ENCODE data around the gene STARD5. TPM values are rescaled to one million over a fixed set of nuclear protein-coding genes. Genes with fewer than 3 reads are reported as not detected.

Gene STARD5
- total RNA-seq, 1 experiment from 2014 or later = 0.41 TPM

- Histone ChIP-seq H3K4me2 (no peak overlapping the region), H2AFZ (no peak overlapping the region), H3K27ac (no peak overlapping the region), H3K27me3 (ENCODE audit: insufficient read depth, low read depth) (peaks cover 56% of the 10 kb centered on the region), H3K9me2 (ENCODE audit: insufficient read depth) (no peaks in the 10 kb centered on the region), H3K4me1 (replicated peaks; ENCODE audit: insufficient read depth) (no peaks in the 10 kb centered on the region), H4K20me1 (ENCODE audit: insufficient read depth) (no peaks in the 10 kb centered on the region), H3K79me2 (ENCODE audit: low read depth) (no peaks in the 10 kb centered on the region), H3K36me3 (ENCODE audit: low read depth) (no peaks in the 10 kb centered on the region), H3K4me3 (no peak overlapping the region), H3F3A (ENCODE audit: insufficient read depth, low read depth) (no peaks in the 10 kb centered on the region), H3K9me3 (ENCODE audit: insufficient read depth, low read depth) (no peaks in the 10 kb centered on the region)
- BruUV-seq (replicated peaks) = no TSS peak
- intact Hi-C loops (cut with micrococcal nuclease; ENCODE audit: unreplicated experiment) = no loop called here
- TF ChIP-seq CTCF (conservative IDR thresholded peaks at IDR 0.05) (no peak), EZH2 (IDR thresholded peaks at IDR 0.05; ENCODE audit: low read depth) (no peak)
- ChIA-PET CTCF (no interaction called here), POLR2A (ENCODE audit: unreplicated experiment) (no interaction called here)
- DNase-seq = no peak
These were observed 42.5 kb downstream of the STARD5 start for GRCh38 chr15:81281456-81281735.

GRCh38 chr15:81280696-81281455 lies 43.1 kb downstream of the STARD5 start:
- Histone ChIP-seq H3K9me3 (ENCODE audit: insufficient read depth, low read depth) (no peaks in the 10 kb centered on the region), H3K79me2 (ENCODE audit: low read depth) (no peaks in the 10 kb centered on the region), H4K20me1 (ENCODE audit: insufficient read depth) (no peaks in the 10 kb centered on the region), H2AFZ (no peak overlapping the region), H3K4me3 (no peak overlapping the region), H3K4me1 (replicated peaks; ENCODE audit: insufficient read depth) (no peaks in the 10 kb centered on the region), H3F3A (ENCODE audit: insufficient read depth, low read depth) (no peaks in the 10 kb centered on the region), H3K4me2 (no peak overlapping the region), H3K27me3 (ENCODE audit: insufficient read depth, low read depth) (peaks cover 55% of the 10 kb centered on the region), H3K9me2 (ENCODE audit: insufficient read depth) (no peaks in the 10 kb centered on the region), H3K27ac (no peak overlapping the region), H3K36me3 (ENCODE audit: low read depth) (no peaks in the 10 kb centered on the region)
- intact Hi-C loops (cut with micrococcal nuclease; ENCODE audit: unreplicated experiment) = no loop called here
- ChIA-PET CTCF (interaction anchor here (0.6 kb wide), 1 partner anchor 945 kb away, joined by 3 read pairs; no protein-coding TSS in a partner anchor), POLR2A (ENCODE audit: unreplicated experiment) (no interaction called here)
- no peak for TF ChIP-seq CTCF (conservative IDR thresholded peaks at IDR 0.05)
- TF ChIP-seq EZH2 (IDR thresholded peaks at IDR 0.05; ENCODE audit: low read depth) = no peak
- no peak for DNase-seq
- BruUV-seq (replicated peaks) = no TSS peak

GRCh38 chr15:81279621-81280485 lies 44.1 kb downstream of the STARD5 start:
- no peak for DNase-seq
- POLR2A ChIA-PET (ENCODE audit: unreplicated experiment) = interaction anchor here (0.7 kb wide), 1 partner anchor 923 kb away, joined by 3 read pairs; no protein-coding TSS in a partner anchor
- Histone ChIP-seq H3K27ac (no peak overlapping the region), H3K9me3 (ENCODE audit: insufficient read depth, low read depth) (no peaks in the 10 kb centered on the region), H4K20me1 (ENCODE audit: insufficient read depth) (no peaks in the 10 kb centered on the region), H3K9me2 (ENCODE audit: insufficient read depth) (no peaks in the 10 kb centered on the region), H3K27me3 (ENCODE audit: insufficient read depth, low read depth) (peaks cover 44% of the 10 kb centered on the region), H2AFZ (no peak overlapping the region), H3K4me1 (replicated peaks; ENCODE audit: insufficient read depth) (no peaks in the 10 kb centered on the region), H3K36me3 (ENCODE audit: low read depth) (no peaks in the 10 kb centered on the region), H3K4me2 (no peak overlapping the region), H3F3A (ENCODE audit: insufficient read depth, low read depth) (no peaks in the 10 kb centered on the region), H3K4me3 (no peak overlapping the region), H3K79me2 (ENCODE audit: low read depth) (no peaks in the 10 kb centered on the region)
- no TSS peak for BruUV-seq (replicated peaks)
- intact Hi-C loops (cut with micrococcal nuclease; ENCODE audit: unreplicated experiment) = loop anchor here (5.0 kb wide), 1 partner anchor 202 kb away; no protein-coding TSS in a partner anchor
- CTCF ChIA-PET = no interaction called here
- no peak for TF ChIP-seq EZH2 (IDR thresholded peaks at IDR 0.05; ENCODE audit: low read depth)
- TF ChIP-seq CTCF (conservative IDR thresholded peaks at IDR 0.05) = no peak

Data from PC-9 (cell line).